ENCODE measurements around the gene GTF3C4. TPM values are rescaled to one million over a fixed set of nuclear protein-coding genes. Genes with fewer than 3 reads are reported as not detected.

GTF3C4 gene
- total and polyA plus RNA-seq, 10 donors: 1.8 to 11.7 (median 10.5) TPM

GRCh38 chr9:132677976-132678375 lies 7.7 kb downstream of the GTF3C4 start:
- Histone ChIP-seq H3K4me1 (peaks cover 6 to 31% (median 11%) of the 10 kb centered on the region in 6 donors), H3K27me3 (replicated peaks in 1 of 7) (no peaks in the 10 kb centered on the region), H3K27ac (no peak overlapping the region), H3K36me3 (peaks cover 0 to 45% (median 29%) of the 10 kb centered on the region in 6 donors), H3K9me3 (no peaks in the 10 kb centered on the region), H3K4me3 (no peak overlapping the region)
- DNase-seq: no peak
- intact Hi-C loops (cut with DNase I; ENCODE audit: low total_unique reads): no loop called here
- TF ChIP-seq CTCF (IDR thresholded peaks at IDR 0.05 in 8 of 11, conservative IDR thresholded peaks at IDR 0.05 in 3 of 11) (no peak), POLR2A (IDR thresholded peaks at IDR 0.05) (no peak), POLR2AphosphoS5 (IDR thresholded peaks at IDR 0.05) (no peak)
- 95 to 96% (median 96%) methylated on average over 8 of the region's 8 CpGs for WGBS, 5 donors

- DNase-seq: no peak
- no peaks in the 10 kb centered on the region for H3K27me3 ChIP-seq (replicated peaks in 1 of 7)
- peaks cover 0 to 66% (median 42%) of the 10 kb centered on the region in 6 donors for H3K36me3 ChIP-seq
- no peak overlapping the region for H3K4me3 ChIP-seq
- H3K4me1 ChIP-seq: peaks cover 0 to 10% (median 0%) of the 10 kb centered on the region in 6 donors
- no peak overlapping the region for H3K27ac ChIP-seq
- intact Hi-C loops (cut with DNase I; ENCODE audit: low total_unique reads): no loop called here
- WGBS, 5 donors: 56 to 82% (median 59%) methylated on average over 3 of the region's 3 CpGs
- no peaks in the 10 kb centered on the region for H3K9me3 ChIP-seq
- TF ChIP-seq CTCF (IDR thresholded peaks at IDR 0.05 in 8 of 11, conservative IDR thresholded peaks at IDR 0.05 in 3 of 11) (no peak), POLR2A (IDR thresholded peaks at IDR 0.05) (no peak), POLR2AphosphoS5 (IDR thresholded peaks at IDR 0.05) (no peak)
These were observed 9.8 kb downstream of the GTF3C4 start for GRCh38 chr9:132679946-132680625.

GRCh38 chr9:132681561-132681960 lies 11.3 kb downstream of the GTF3C4 start:
- TF ChIP-seq POLR2A (IDR thresholded peaks at IDR 0.05): no peak
- no peak for TF ChIP-seq POLR2AphosphoS5 (IDR thresholded peaks at IDR 0.05)
- no peak for TF ChIP-seq CTCF (IDR thresholded peaks at IDR 0.05 in 8 of 11, conservative IDR thresholded peaks at IDR 0.05 in 3 of 11)
- Histone ChIP-seq H3K27me3 (replicated peaks in 1 of 7) (no peaks in the 10 kb centered on the region), H3K27ac (no peak overlapping the region), H3K4me1 (peaks cover 0 to 4% (median 0%) of the 10 kb centered on the region in 6 donors), H3K9me3 (no peaks in the 10 kb centered on the region), H3K36me3 (peaks cover 0 to 81% (median 49%) of the 10 kb centered on the region in 6 donors), H3K4me3 (no peak overlapping the region)
- DNase-seq: no peak
- WGBS, 5 donors: 75 to 93% (median 79%) methylated on average over 5 of the region's 5 CpGs
- intact Hi-C loops (cut with DNase I; ENCODE audit: low total_unique reads): no loop called here

GRCh38 chr9:132683873-132684272 lies 13.6 kb downstream of the GTF3C4 start:
- H3K9me3 ChIP-seq: no peaks in the 10 kb centered on the region
- peaks cover 0 to 4% (median 0%) of the 10 kb centered on the region in 6 donors for H3K4me1 ChIP-seq
- DNase-seq: no peak
- H3K27ac ChIP-seq: no peak overlapping the region
- H3K4me3 ChIP-seq: no peak overlapping the region
- H3K36me3 ChIP-seq: peaks cover 0 to 91% (median 57%) of the 10 kb centered on the region in 6 donors
- WGBS, 5 donors: 86 to 99% (median 90%) methylated on average over 1 of the region's 1 CpG
- no peaks in the 10 kb centered on the region for H3K27me3 ChIP-seq (replicated peaks in 1 of 7)
- TF ChIP-seq POLR2A (IDR thresholded peaks at IDR 0.05) (no peak), POLR2AphosphoS5 (IDR thresholded peaks at IDR 0.05) (no peak), CTCF (IDR thresholded peaks at IDR 0.05 in 8 of 11, conservative IDR thresholded peaks at IDR 0.05 in 3 of 11) (no peak)
- intact Hi-C loops (cut with DNase I; ENCODE audit: low total_unique reads): no loop called here

All from spleen (tissue), 11 donors.